Spleen (tissue), 11 donors: ENCODE results near the gene RAB15. TPM values are rescaled to one million over a fixed set of nuclear protein-coding genes. Genes with fewer than 3 reads are reported as not detected.

ENCODE experiments used
- DNase-seq: peaks from one replicate; pipeline ENCODE4 v3.0.0-alpha.2; 2020
- H3K27ac ChIP-seq, 8 donors: fragments of 200-600 bp; sonication (generic) in 7 of 8; 1 replicate in 4 of 8; 2 replicates in 4 of 8; pipeline versions ENCODE4 v1.5.0 to v1.8.0; 2016 to 2021; ENCODE audit warnings: inconsistent platforms in 4 of 8, mild to moderate bottlenecking in 4 of 8, moderate library complexity in 1 of 8
- H3K27me3 ChIP-seq, 7 donors: fragments of 200-600 bp; sonication (generic) in 6 of 7; replicated peaks in 1 of 7; 1 replicate in 4 of 7; 2 replicates in 3 of 7; pipeline versions ENCODE4 v1.5.0 to v1.8.0; 2016 to 2021; ENCODE audit warnings: inconsistent platforms in 3 of 7, mild to moderate bottlenecking in 1 of 7
- H3K36me3 ChIP-seq, 6 donors: fragments of 200-600 bp; sonication (generic) in 5 of 6; 1 replicate in 4 of 6; 2 replicates in 2 of 6; pipeline versions ENCODE4 v1.5.0 to v1.8.0; 2016 to 2021; ENCODE audit warnings: inconsistent platforms in 2 of 6
- H3K4me1 ChIP-seq, 6 donors: fragments of 200-600 bp; sonication (generic) in 5 of 6; 1 replicate in 3 of 6; 2 replicates in 3 of 6; pipeline versions ENCODE4 v1.5.0 to v1.8.0; 2016 to 2021; ENCODE audit warnings: inconsistent platforms in 3 of 6
- H3K4me3 ChIP-seq, 8 donors: fragments of 200-600 bp; sonication (generic) in 7 of 8; 1 replicate in 4 of 8; 2 replicates in 4 of 8; pipeline versions ENCODE4 v1.5.0 to v1.8.0; 2016 to 2021; ENCODE audit warnings: inconsistent platforms in 4 of 8, mild to moderate bottlenecking in 4 of 8, moderate library complexity in 2 of 8
- H3K9me3 ChIP-seq, 8 donors: fragments of 200-600 bp; sonication (generic) in 7 of 8; 1 replicate in 4 of 8; 2 replicates in 4 of 8; pipeline versions ENCODE4 v1.5.0 to v1.8.0; 2016 to 2021; ENCODE audit warnings: inconsistent platforms in 4 of 8
- POLR2A ChIP-seq, 3 donors: fragments of 450-650 bp; IDR thresholded peaks; one replicate each; pipeline ENCODE4 v1.5.1; 2017; ENCODE audit warnings: antibody characterized with exemption in 3 of 3, mild to moderate bottlenecking in 1 of 3
- POLR2AphosphoS5 ChIP-seq, 3 donors: sonication (generic); formaldehyde crosslinking; IDR thresholded peaks; one replicate each; pipeline ENCODE4 v1.5.1; 2017; ENCODE audit warnings: antibody characterized with exemption in 3 of 3
- whole genome bisulfite sequencing, 5 donors: extraction: QIAGEN DNeasy Blood & Tissue Kit in 3 of 5; methylation state at CpG; one replicate each; pipeline versions ENCODE4 v1.1.5 to v1.1.7; 2013 to 2018; 5-methylcytosine and 5-hydroxymethylcytosine counted together
- intact Hi-C: fragments of 100-400 bp; cut with DNase I; formaldehyde crosslinking; loops from one replicate; pipeline ENCODE4 v1.15.0; 2023; ENCODE audit warnings: low total_unique reads
- polyA plus RNA-seq, 3 donors: library from polyadenylated mRNA; stranded (reverse); fragments of 200-250 nt; gene quantifications; one replicate each; pipeline ENCODE4 v1.2.1, GENCODE V29; 2013
- total RNA-seq, 7 donors: library from RNA; depleted of rRNA in 3 of 7; stranded (reverse); fragments of >200 nt in 3 of 7; fragmentation: NEBNext Ultra II Directional in 4 of 7; extraction: Animal tissue kit (Norgen Biotek cat#: 25700) in 4 of 7; gene quantifications; one replicate each; pipeline versions ENCODE4 v1.1.0 to v1.2.1, GENCODE V29; 2016 to 2021
- TF ChIP-seq, protein P1 (sequence below), 11 experiments: fragments of 200-600 bp in 7 of 11; fragments of 450-650 bp in 4 of 11; sonication (generic) in 4 of 11; IDR thresholded peaks in 8 of 11; conservative IDR thresholded peaks in 3 of 11; 1 replicate in 7 of 11; 2 replicates in 4 of 11; pipeline versions ENCODE4 v1.4.0 to v1.8.0; 2016 to 2021; ENCODE audit warnings: antibody characterized with exemption in 11 of 11, inconsistent platforms in 4 of 11, mild to moderate bottlenecking in 1 of 11
- donor health status: healthy with polysubstance abuse.
- donor health status: DM: no; HTN: no; CAD: no; lungs with moderate emphysema.
- donor health status: DM: no; HTN: no; CAD: no.
- donor health status: Bipolar disorder and iron deficiency.
- donor health status: healthy.
- donor health status: DM: no; HTN: no; CAD: no.
- donor health status: DM: yes; HTN: yes; CAD: no.

RAB15 gene
- total and polyA plus RNA-seq, 10 donors = 1.2 to 7.0 (median 2.2) TPM

GRCh38 chr14:65007202-65007601 is 35.1 kb upstream of the RAB15 start:
- no peak for DNase-seq
- whole genome bisulfite sequencing, 5 donors = 87 to 100% (median 91%) methylated on average over 1 of the region's 1 CpG
- intact Hi-C loops = no loop called here
- H3K4me3 ChIP-seq = no peak overlapping the region
- H3K36me3 ChIP-seq = peaks cover 0 to 64% (median 10%) of the 10 kb centered on the region in 6 donors
- H3K9me3 ChIP-seq = no peaks in the 10 kb centered on the region
- H3K4me1 ChIP-seq = peaks cover 0 to 11% (median 1%) of the 10 kb centered on the region in 6 donors
- no peak overlapping the region for H3K27ac ChIP-seq
- TF ChIP-seq, protein P1, sequence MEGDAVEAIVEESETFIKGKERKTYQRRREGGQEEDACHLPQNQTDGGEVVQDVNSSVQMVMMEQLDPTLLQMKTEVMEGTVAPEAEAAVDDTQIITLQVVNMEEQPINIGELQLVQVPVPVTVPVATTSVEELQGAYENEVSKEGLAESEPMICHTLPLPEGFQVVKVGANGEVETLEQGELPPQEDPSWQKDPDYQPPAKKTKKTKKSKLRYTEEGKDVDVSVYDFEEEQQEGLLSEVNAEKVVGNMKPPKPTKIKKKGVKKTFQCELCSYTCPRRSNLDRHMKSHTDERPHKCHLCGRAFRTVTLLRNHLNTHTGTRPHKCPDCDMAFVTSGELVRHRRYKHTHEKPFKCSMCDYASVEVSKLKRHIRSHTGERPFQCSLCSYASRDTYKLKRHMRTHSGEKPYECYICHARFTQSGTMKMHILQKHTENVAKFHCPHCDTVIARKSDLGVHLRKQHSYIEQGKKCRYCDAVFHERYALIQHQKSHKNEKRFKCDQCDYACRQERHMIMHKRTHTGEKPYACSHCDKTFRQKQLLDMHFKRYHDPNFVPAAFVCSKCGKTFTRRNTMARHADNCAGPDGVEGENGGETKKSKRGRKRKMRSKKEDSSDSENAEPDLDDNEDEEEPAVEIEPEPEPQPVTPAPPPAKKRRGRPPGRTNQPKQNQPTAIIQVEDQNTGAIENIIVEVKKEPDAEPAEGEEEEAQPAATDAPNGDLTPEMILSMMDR (IDR thresholded peaks at IDR 0.05 in 8 of 11, conservative IDR thresholded peaks at IDR 0.05 in 3 of 11) = no peak
- TF ChIP-seq POLR2A (IDR thresholded peaks at IDR 0.05) = no peak
- no peak for TF ChIP-seq POLR2AphosphoS5 (IDR thresholded peaks at IDR 0.05)
- no peaks in the 10 kb centered on the region for H3K27me3 ChIP-seq

DNA sequence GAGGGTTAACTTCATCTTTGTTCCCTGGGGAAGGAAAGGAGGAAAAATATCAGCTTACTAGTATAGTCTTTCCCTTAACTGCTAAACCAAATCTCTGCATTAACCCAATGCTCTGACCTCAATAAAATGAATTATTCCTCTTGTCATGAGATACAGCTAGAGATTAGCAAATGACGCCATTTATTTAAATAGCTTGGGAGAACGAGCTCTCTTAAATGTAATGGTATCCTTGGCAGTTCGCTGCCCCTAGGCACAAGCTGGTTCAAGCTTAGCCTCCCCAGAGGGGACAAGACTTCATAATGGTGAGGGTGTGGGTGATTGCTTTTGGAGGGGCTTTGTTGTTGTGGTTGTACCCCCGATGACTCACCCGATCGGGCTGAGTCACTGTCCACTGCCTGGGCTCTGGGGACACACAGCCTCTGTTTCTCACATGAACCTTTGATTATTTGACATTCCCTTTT is 34.2 kb upstream of the RAB15 start:
- 94 to 96% (median 95%) methylated on average over 6 of the region's 6 CpGs for WGBS, 5 donors
- no peak for DNase-seq
- TF ChIP-seq POLR2A (IDR thresholded peaks at IDR 0.05) (no peak), POLR2AphosphoS5 (IDR thresholded peaks at IDR 0.05) (no peak)
- TF ChIP-seq, protein P1 (IDR thresholded peaks at IDR 0.05 in 8 of 11, conservative IDR thresholded peaks at IDR 0.05 in 3 of 11) = no peak
- no peaks in the 10 kb centered on the region for H3K9me3 ChIP-seq
- H3K4me3 ChIP-seq = no peak overlapping the region
- H3K27me3 ChIP-seq = no peaks in the 10 kb centered on the region
- intact Hi-C loops = no loop called here
- peaks cover 0 to 11% (median 1%) of the 10 kb centered on the region in 6 donors for H3K4me1 ChIP-seq
- H3K36me3 ChIP-seq = peaks cover 0 to 55% (median 9%) of the 10 kb centered on the region in 6 donors
- H3K27ac ChIP-seq = no peak overlapping the region

DNA sequence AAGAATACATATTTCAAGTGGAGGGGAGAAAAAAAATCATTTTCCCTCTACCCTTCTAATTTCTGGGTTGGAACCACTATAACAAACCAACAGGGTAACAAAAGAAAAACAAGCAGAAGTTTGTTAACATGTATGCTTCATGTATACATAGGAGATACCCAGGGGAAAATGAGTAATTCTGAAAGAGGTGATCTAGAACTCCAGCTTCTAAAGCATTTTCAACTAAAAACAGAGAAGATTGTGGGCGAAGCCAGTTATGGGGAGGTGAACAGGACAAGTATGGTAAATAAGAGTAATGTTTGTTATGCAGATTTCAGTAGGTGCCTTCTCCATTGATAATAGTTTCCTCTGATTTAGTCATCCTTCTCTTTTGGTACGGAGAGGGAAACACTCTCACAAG is 31.3 kb upstream of the RAB15 start:
- 52 to 77% (median 67%) methylated on average over 2 of the region's 2 CpGs for WGBS, 5 donors
- TF ChIP-seq POLR2A (IDR thresholded peaks at IDR 0.05) (no peak), POLR2AphosphoS5 (IDR thresholded peaks at IDR 0.05) (no peak)
- TF ChIP-seq, protein P1 (IDR thresholded peaks at IDR 0.05 in 8 of 11, conservative IDR thresholded peaks at IDR 0.05 in 3 of 11) = no peak
- Histone ChIP-seq H3K9me3 (no peaks in the 10 kb centered on the region), H3K4me3 (no peak overlapping the region), H3K27me3 (no peaks in the 10 kb centered on the region), H3K36me3 (peaks cover 0 to 31% (median 6%) of the 10 kb centered on the region in 6 donors), H3K4me1 (peaks cover 0 to 11% (median 1%) of the 10 kb centered on the region in 6 donors), H3K27ac (peak overlapping the region in 1 of 8 donors; percentile 34)
- intact Hi-C loops = no loop called here
- no peak for DNase-seq

GRCh38 chr14:65002586-65003210 is 30.6 kb upstream of the RAB15 start:
- WGBS, 5 donors = 64 to 77% (median 69%) methylated on average over 6 of the region's 6 CpGs
- Histone ChIP-seq H3K4me1 (peaks cover 0 to 11% (median 1%) of the 10 kb centered on the region in 6 donors), H3K9me3 (no peaks in the 10 kb centered on the region), H3K36me3 (peaks cover 0 to 25% (median 5%) of the 10 kb centered on the region in 6 donors), H3K4me3 (no peak overlapping the region), H3K27ac (peak overlapping the region in 1 of 8 donors; percentile 34), H3K27me3 (no peaks in the 10 kb centered on the region)
- intact Hi-C loops = no loop called here
- no peak for DNase-seq
- TF ChIP-seq POLR2AphosphoS5 (IDR thresholded peaks at IDR 0.05) = no peak
- TF ChIP-seq POLR2A (IDR thresholded peaks at IDR 0.05) = no peak
- TF ChIP-seq, protein P1 (IDR thresholded peaks at IDR 0.05 in 8 of 11, conservative IDR thresholded peaks at IDR 0.05 in 3 of 11) = no peak
